Stimulated activated memory B cell treated with anti-CD40 and anti-IgM and Interleukin-4, amounts not matched to agents 10 μg/mL and 1 μg/mL and 100 μg/mL, for 72 hours (primary cell): ENCODE results near the gene CHRDL1.

Experiments used
- ATAC-seq: fragments of 150-1000 bp; cut with Tn5 transposase; 2 replicates; pipeline ENCODE4 v1.10.0; 2021
- H3K27ac Mint-ChIP-seq: one replicate; pipeline ENCODE4 v1.8.0; 2022; ENCODE audit warnings: mild to moderate bottlenecking, mixed read lengths
- H3K27me3 Mint-ChIP-seq: one replicate; pipeline ENCODE4 v1.8.0; 2022; ENCODE audit warnings: mixed read lengths
- H3K36me3 Mint-ChIP-seq: one replicate; pipeline ENCODE4 v1.8.0; 2022; ENCODE audit warnings: mixed read lengths
- H3K4me1 Mint-ChIP-seq: one replicate; pipeline ENCODE4 v1.8.0; 2022; ENCODE audit warnings: mixed read lengths
- H3K4me3 Mint-ChIP-seq: one replicate; pipeline ENCODE4 v1.8.0; 2022; ENCODE audit warnings: mild to moderate bottlenecking, moderate library complexity, mixed read lengths
- H3K9me3 Mint-ChIP-seq: one replicate; pipeline ENCODE4 v1.8.0; 2022; ENCODE audit warnings: mixed read lengths

CHRDL1 gene

GRCh38 chrX:110755611-110756010 is 40.0 kb downstream of the CHRDL1 start:
- peaks cover 3% of the 10 kb centered on the region for H3K9me3 Mint-ChIP-seq
- H3K4me3 Mint-ChIP-seq = no peak overlapping the region
- H3K4me1 Mint-ChIP-seq = no peaks in the 10 kb centered on the region
- no peaks in the 10 kb centered on the region for H3K27me3 Mint-ChIP-seq
- no peaks in the 10 kb centered on the region for H3K36me3 Mint-ChIP-seq
- ATAC-seq = no peak
- no peak overlapping the region for H3K27ac Mint-ChIP-seq

GRCh38 chrX:110755061-110755460 is 40.6 kb downstream of the CHRDL1 start:
- Mint-ChIP-seq H3K27ac (no peak overlapping the region), H3K4me3 (no peak overlapping the region), H3K27me3 (no peaks in the 10 kb centered on the region), H3K4me1 (no peaks in the 10 kb centered on the region), H3K36me3 (no peaks in the 10 kb centered on the region), H3K9me3 (peaks cover 3% of the 10 kb centered on the region)
- ATAC-seq = no peak

GRCh38 chrX:110750526-110751189 is 45.0 kb downstream of the CHRDL1 start:
- no peak for ATAC-seq
- no peak overlapping the region for H3K4me3 Mint-ChIP-seq
- peaks cover 3% of the 10 kb centered on the region for H3K9me3 Mint-ChIP-seq
- no peaks in the 10 kb centered on the region for H3K36me3 Mint-ChIP-seq
- no peak overlapping the region for H3K27ac Mint-ChIP-seq
- no peaks in the 10 kb centered on the region for H3K4me1 Mint-ChIP-seq
- no peaks in the 10 kb centered on the region for H3K27me3 Mint-ChIP-seq

- Mint-ChIP-seq H3K9me3 (peaks cover 3% of the 10 kb centered on the region), H3K36me3 (no peaks in the 10 kb centered on the region), H3K27ac (no peak overlapping the region), H3K4me3 (no peak overlapping the region), H3K4me1 (no peaks in the 10 kb centered on the region), H3K27me3 (no peaks in the 10 kb centered on the region)
- no peak for ATAC-seq
Measured at GRCh38 chrX:110748256-110748806, 47.3 kb downstream of the CHRDL1 start.

GRCh38 chrX:110746014-110746413 is 49.6 kb downstream of the CHRDL1 start:
- Mint-ChIP-seq H3K27ac (no peak overlapping the region), H3K4me1 (no peaks in the 10 kb centered on the region), H3K36me3 (no peaks in the 10 kb centered on the region), H3K4me3 (no peak overlapping the region), H3K27me3 (no peaks in the 10 kb centered on the region), H3K9me3 (peaks cover 3% of the 10 kb centered on the region)
- no peak for ATAC-seq

- no peaks in the 10 kb centered on the region for H3K4me1 Mint-ChIP-seq
- ATAC-seq = no peak
- H3K9me3 Mint-ChIP-seq = peaks cover 3% of the 10 kb centered on the region
- no peak overlapping the region for H3K4me3 Mint-ChIP-seq
- H3K27ac Mint-ChIP-seq = no peak overlapping the region
- no peaks in the 10 kb centered on the region for H3K36me3 Mint-ChIP-seq
- no peaks in the 10 kb centered on the region for H3K27me3 Mint-ChIP-seq
Measured at GRCh38 chrX:110745288-110745687, 50.3 kb downstream of the CHRDL1 start.

- H3K27ac Mint-ChIP-seq = no peak overlapping the region
- H3K4me3 Mint-ChIP-seq = no peak overlapping the region
- ATAC-seq = no peak
- peaks cover 6% of the 10 kb centered on the region for H3K9me3 Mint-ChIP-seq
- H3K36me3 Mint-ChIP-seq = no peaks in the 10 kb centered on the region
- no peaks in the 10 kb centered on the region for H3K4me1 Mint-ChIP-seq
- no peaks in the 10 kb centered on the region for H3K27me3 Mint-ChIP-seq
Measured at GRCh38 chrX:110743679-110744340, 51.8 kb downstream of the CHRDL1 start.

GRCh38 chrX:110741213-110741796 is 54.3 kb downstream of the CHRDL1 start:
- no peak for ATAC-seq
- Mint-ChIP-seq H3K27ac (no peak overlapping the region), H3K4me1 (no peaks in the 10 kb centered on the region), H3K9me3 (peaks cover 3% of the 10 kb centered on the region), H3K36me3 (no peaks in the 10 kb centered on the region), H3K4me3 (no peak overlapping the region), H3K27me3 (no peaks in the 10 kb centered on the region)

GRCh38 chrX:110734894-110735541 is 60.6 kb downstream of the CHRDL1 start:
- peaks cover 3% of the 10 kb centered on the region for H3K9me3 Mint-ChIP-seq
- no peak overlapping the region for H3K4me3 Mint-ChIP-seq
- ATAC-seq = no peak
- no peak overlapping the region for H3K27ac Mint-ChIP-seq
- H3K36me3 Mint-ChIP-seq = no peaks in the 10 kb centered on the region
- no peaks in the 10 kb centered on the region for H3K27me3 Mint-ChIP-seq
- H3K4me1 Mint-ChIP-seq = no peaks in the 10 kb centered on the region

GRCh38 chrX:110734271-110734670 is 61.3 kb downstream of the CHRDL1 start:
- H3K4me3 Mint-ChIP-seq = no peak overlapping the region
- no peaks in the 10 kb centered on the region for H3K27me3 Mint-ChIP-seq
- H3K4me1 Mint-ChIP-seq = no peaks in the 10 kb centered on the region
- H3K36me3 Mint-ChIP-seq = no peaks in the 10 kb centered on the region
- no peak for ATAC-seq
- H3K27ac Mint-ChIP-seq = no peak overlapping the region
- no peaks in the 10 kb centered on the region for H3K9me3 Mint-ChIP-seq

- H3K27me3 Mint-ChIP-seq = no peaks in the 10 kb centered on the region
- no peaks in the 10 kb centered on the region for H3K9me3 Mint-ChIP-seq
- no peak for ATAC-seq
- H3K4me3 Mint-ChIP-seq = no peak overlapping the region
- H3K4me1 Mint-ChIP-seq = no peaks in the 10 kb centered on the region
- no peaks in the 10 kb centered on the region for H3K36me3 Mint-ChIP-seq
- no peak overlapping the region for H3K27ac Mint-ChIP-seq
Measured at GRCh38 chrX:110733166-110733565, 62.5 kb downstream of the CHRDL1 start.

GRCh38 chrX:110732266-110732665 is 63.4 kb downstream of the CHRDL1 start:
- no peaks in the 10 kb centered on the region for H3K9me3 Mint-ChIP-seq
- no peaks in the 10 kb centered on the region for H3K4me1 Mint-ChIP-seq
- H3K4me3 Mint-ChIP-seq = no peak overlapping the region
- no peak overlapping the region for H3K27ac Mint-ChIP-seq
- ATAC-seq = no peak
- H3K27me3 Mint-ChIP-seq = no peaks in the 10 kb centered on the region
- H3K36me3 Mint-ChIP-seq = no peaks in the 10 kb centered on the region

GRCh38 chrX:110723844-110724243 is 71.8 kb downstream of the CHRDL1 start:
- Mint-ChIP-seq H3K9me3 (no peaks in the 10 kb centered on the region), H3K36me3 (no peaks in the 10 kb centered on the region), H3K4me3 (no peak overlapping the region), H3K27ac (no peak overlapping the region), H3K27me3 (no peaks in the 10 kb centered on the region), H3K4me1 (no peaks in the 10 kb centered on the region)
- no peak for ATAC-seq

- H3K27ac Mint-ChIP-seq = no peak overlapping the region
- H3K27me3 Mint-ChIP-seq = no peaks in the 10 kb centered on the region
- H3K36me3 Mint-ChIP-seq = no peaks in the 10 kb centered on the region
- no peaks in the 10 kb centered on the region for H3K9me3 Mint-ChIP-seq
- ATAC-seq = no peak
- H3K4me1 Mint-ChIP-seq = no peaks in the 10 kb centered on the region
- no peak overlapping the region for H3K4me3 Mint-ChIP-seq
Measured at GRCh38 chrX:110722135-110722534, 73.5 kb downstream of the CHRDL1 start.

GRCh38 chrX:110713666-110714065 is 82.0 kb downstream of the CHRDL1 start:
- no peak overlapping the region for H3K4me3 Mint-ChIP-seq
- no peaks in the 10 kb centered on the region for H3K27me3 Mint-ChIP-seq
- no peak overlapping the region for H3K27ac Mint-ChIP-seq
- H3K9me3 Mint-ChIP-seq = peaks cover 3% of the 10 kb centered on the region
- no peaks in the 10 kb centered on the region for H3K4me1 Mint-ChIP-seq
- H3K36me3 Mint-ChIP-seq = no peaks in the 10 kb centered on the region
- ATAC-seq = no peak
